Measurements from ENCODE around the gene COG6. TPM values are rescaled to one million over a fixed set of nuclear protein-coding genes. Genes with fewer than 3 reads are reported as not detected.

COG6 gene
- polyA plus RNA-seq, 3 donors = 31.8 to 36.8 (median 34.9) TPM

GRCh38 chr13:39787086-39787487, 131.6 kb downstream of the COG6 start:
- no peak for DNase-seq (ENCODE audit: extremely low read depth in 1 of 11, low read depth in 9 of 11, low spot score in 4 of 11)

- DNase-seq (ENCODE audit: extremely low read depth in 1 of 11, low read depth in 9 of 11, low spot score in 4 of 11) = no peak
These were observed 132.6 kb downstream of the COG6 start for GRCh38 chr13:39788102-39788501.

GRCh38 chr13:39789451-39789850, 134.0 kb downstream of the COG6 start:
- DNase-seq (ENCODE audit: extremely low read depth in 1 of 11, low read depth in 9 of 11, low spot score in 4 of 11) = no peak

Other genes with a start within 250 kb of the COG6 start
- gene LHFPL6, start 52.5 kb upstream of the COG6 start, polyA plus RNA-seq (ENCODE audit: insufficient read length in 3 of 3) = 10 to 100 TPM; 34.0 to 40.1 (median 37.1) TPM